ENCODE measurements around the gene ZNF106.

ZNF106 gene

GRCh38 chr15:42499858-42500609 lies 9.1 kb upstream of the ZNF106 start:
- Histone ChIP-seq H3K9me3 (ENCODE audit: control insufficient read depth in 2 of 2, low read length in 2 of 2) (no peaks in the 10 kb centered on the region), H3K9ac (ENCODE audit: low read length in 2 of 2) (no peak overlapping the region), H3K4me3 (ENCODE audit: low read length in 2 of 2) (no peak overlapping the region), H3K4me1 (ENCODE audit: control insufficient read depth, insufficient read depth, low read length) (peaks cover 4% of the 10 kb centered on the region), H3K27ac (ENCODE audit: low read length) (no peak overlapping the region), H3K27me3 (ENCODE audit: control insufficient read depth in 1 of 2, insufficient read depth in 2 of 2, low read length in 2 of 2) (no peaks in the 10 kb centered on the region), H3K36me3 (ENCODE audit: control insufficient read depth in 2 of 2, insufficient read depth in 2 of 2, low read length in 2 of 2) (no peaks in the 10 kb centered on the region)

- Histone ChIP-seq H3K9me3 (ENCODE audit: control insufficient read depth in 2 of 2, low read length in 2 of 2) (no peaks in the 10 kb centered on the region), H3K4me1 (ENCODE audit: control insufficient read depth, insufficient read depth, low read length) (peaks cover 7% of the 10 kb centered on the region), H3K9ac (ENCODE audit: low read length in 2 of 2) (no peak overlapping the region), H3K27me3 (ENCODE audit: control insufficient read depth in 1 of 2, insufficient read depth in 2 of 2, low read length in 2 of 2) (no peaks in the 10 kb centered on the region), H3K27ac (ENCODE audit: low read length) (no peak overlapping the region), H3K36me3 (ENCODE audit: control insufficient read depth in 2 of 2, insufficient read depth in 2 of 2, low read length in 2 of 2) (no peaks in the 10 kb centered on the region), H3K4me3 (ENCODE audit: low read length in 2 of 2) (no peak overlapping the region)
These were observed 7.5 kb upstream of the ZNF106 start for GRCh38 chr15:42498212-42499068.

- H3K4me1 ChIP-seq (ENCODE audit: control insufficient read depth, insufficient read depth, low read length), result peaks cover 15% of the 10 kb centered on the region
- H3K27me3 ChIP-seq (ENCODE audit: control insufficient read depth in 1 of 2, insufficient read depth in 2 of 2, low read length in 2 of 2), result no peaks in the 10 kb centered on the region
These were observed 4.6 kb upstream of the ZNF106 start, which contains the start of gene SNAP23 for GRCh38 chr15:42495361-42496212. TSS of gene SNAP23 (plus strand) at chr15:42495634. CDS start at chr15:42511847, 16,213 bp downstream.

GRCh38 chr15:42494998-42495360 lies 4.0 kb upstream of the ZNF106 start:
- Histone ChIP-seq H3K4me3 (ENCODE audit: low read length in 2 of 2) (peak overlapping the region; percentile 94 to 96), H3K9ac (ENCODE audit: low read length in 2 of 2) (peak overlapping the region; percentile 84 to 92)

More at GRCh38 chr15:42495361-42496212, 4.6 kb upstream of the ZNF106 start, which contains the start of gene SNAP23:
- Histone ChIP-seq H3K4me3 (ENCODE audit: low read length in 2 of 2) (peak within 1 kb of the TSS; percentile 94 to 96), H3K36me3 (ENCODE audit: control insufficient read depth in 2 of 2, insufficient read depth in 2 of 2, low read length in 2 of 2) (no peaks in the 10 kb centered on the region), H3K27ac (ENCODE audit: low read length) (peak within 1 kb of the TSS; percentile 64), H3K9me3 (ENCODE audit: control insufficient read depth in 2 of 2, low read length in 2 of 2) (no peaks in the 10 kb centered on the region), H3K9ac (ENCODE audit: low read length in 2 of 2) (peak within 1 kb of the TSS; percentile 92 to 96)

GRCh38 chr15:42493679-42494078 lies 2.7 kb upstream of the ZNF106 start:
- Histone ChIP-seq H3K4me1 (ENCODE audit: control insufficient read depth, insufficient read depth, low read length) (peaks cover 15% of the 10 kb centered on the region), H3K27ac (ENCODE audit: low read length) (no peak overlapping the region), H3K9ac (ENCODE audit: low read length in 2 of 2) (no peak overlapping the region)

More at GRCh38 chr15:42494998-42495360, 4.0 kb upstream of the ZNF106 start:
- no peaks in the 10 kb centered on the region for H3K9me3 ChIP-seq (ENCODE audit: control insufficient read depth in 2 of 2, low read length in 2 of 2)
- H3K27ac ChIP-seq (ENCODE audit: low read length), result peak overlapping the region; percentile 64
- no peaks in the 10 kb centered on the region for H3K36me3 ChIP-seq (ENCODE audit: control insufficient read depth in 2 of 2, insufficient read depth in 2 of 2, low read length in 2 of 2)
- H3K27me3 ChIP-seq (ENCODE audit: control insufficient read depth in 1 of 2, insufficient read depth in 2 of 2, low read length in 2 of 2), result no peaks in the 10 kb centered on the region
- H3K4me1 ChIP-seq (ENCODE audit: control insufficient read depth, insufficient read depth, low read length), result peaks cover 15% of the 10 kb centered on the region

GRCh38 chr15:42491539-42492225 lies 741 bp upstream of the ZNF106 start:
- Histone ChIP-seq H3K4me3 (ENCODE audit: low read length in 2 of 2) (peak overlapping the region; percentile 72 to 98), H3K27me3 (ENCODE audit: control insufficient read depth in 1 of 2, insufficient read depth in 2 of 2, low read length in 2 of 2) (no peaks in the 10 kb centered on the region), H3K9ac (ENCODE audit: low read length in 2 of 2) (peak overlapping the region; percentile 80 to 99), H3K27ac (ENCODE audit: low read length) (peak overlapping the region; percentile 96), H3K36me3 (ENCODE audit: control insufficient read depth in 2 of 2, insufficient read depth in 2 of 2, low read length in 2 of 2) (no peaks in the 10 kb centered on the region), H3K4me1 (ENCODE audit: control insufficient read depth, insufficient read depth, low read length) (peaks cover 10% of the 10 kb centered on the region), H3K9me3 (ENCODE audit: control insufficient read depth in 2 of 2, low read length in 2 of 2) (no peaks in the 10 kb centered on the region)

More at GRCh38 chr15:42493679-42494078, 2.7 kb upstream of the ZNF106 start:
- no peaks in the 10 kb centered on the region for H3K9me3 ChIP-seq (ENCODE audit: control insufficient read depth in 2 of 2, low read length in 2 of 2)
- no peak overlapping the region for H3K4me3 ChIP-seq (ENCODE audit: low read length in 2 of 2)
- H3K27me3 ChIP-seq (ENCODE audit: control insufficient read depth in 1 of 2, insufficient read depth in 2 of 2, low read length in 2 of 2), result no peaks in the 10 kb centered on the region
- no peaks in the 10 kb centered on the region for H3K36me3 ChIP-seq (ENCODE audit: control insufficient read depth in 2 of 2, insufficient read depth in 2 of 2, low read length in 2 of 2)

- no peaks in the 10 kb centered on the region for H3K9me3 ChIP-seq (ENCODE audit: control insufficient read depth in 2 of 2, low read length in 2 of 2)
- peaks cover 10% of the 10 kb centered on the region for H3K4me1 ChIP-seq (ENCODE audit: control insufficient read depth, insufficient read depth, low read length)
- no peaks in the 10 kb centered on the region for H3K27me3 ChIP-seq (ENCODE audit: control insufficient read depth in 1 of 2, insufficient read depth in 2 of 2, low read length in 2 of 2)
- H3K9ac ChIP-seq (ENCODE audit: low read length in 2 of 2), result peak overlapping the region; percentile 80 to 99
- peaks cover 0 to 2% of the 10 kb centered on the region in 2 donors for H3K36me3 ChIP-seq (ENCODE audit: control insufficient read depth in 2 of 2, insufficient read depth in 2 of 2, low read length in 2 of 2)
- peak overlapping the region; percentile 96 for H3K27ac ChIP-seq (ENCODE audit: low read length)
- peak overlapping the region; percentile 72 to 98 for H3K4me3 ChIP-seq (ENCODE audit: low read length in 2 of 2)
These were observed 660 bp downstream of the ZNF106 start for GRCh38 chr15:42490291-42490670.

- Histone ChIP-seq H3K27me3 (ENCODE audit: control insufficient read depth in 1 of 2, insufficient read depth in 2 of 2, low read length in 2 of 2) (no peaks in the 10 kb centered on the region), H3K9ac (ENCODE audit: low read length in 2 of 2) (no peak overlapping the region), H3K4me3 (ENCODE audit: low read length in 2 of 2) (no peak overlapping the region), H3K27ac (ENCODE audit: low read length) (no peak overlapping the region), H3K4me1 (ENCODE audit: control insufficient read depth, insufficient read depth, low read length) (no peaks in the 10 kb centered on the region), H3K9me3 (ENCODE audit: control insufficient read depth in 2 of 2, low read length in 2 of 2) (no peaks in the 10 kb centered on the region), H3K36me3 (ENCODE audit: control insufficient read depth in 2 of 2, insufficient read depth in 2 of 2, low read length in 2 of 2) (peaks cover 0 to 2% of the 10 kb centered on the region in 2 donors)
These were observed 7.3 kb downstream of the ZNF106 start for GRCh38 chr15:42483677-42484076.

GRCh38 chr15:42482701-42483100 lies 8.2 kb downstream of the ZNF106 start:
- Histone ChIP-seq H3K27me3 (ENCODE audit: control insufficient read depth in 1 of 2, insufficient read depth in 2 of 2, low read length in 2 of 2) (no peaks in the 10 kb centered on the region), H3K4me3 (ENCODE audit: low read length in 2 of 2) (no peak overlapping the region), H3K27ac (ENCODE audit: low read length) (no peak overlapping the region), H3K9ac (ENCODE audit: low read length in 2 of 2) (no peak overlapping the region), H3K36me3 (ENCODE audit: control insufficient read depth in 2 of 2, insufficient read depth in 2 of 2, low read length in 2 of 2) (peaks cover 0 to 2% of the 10 kb centered on the region in 2 donors), H3K4me1 (ENCODE audit: control insufficient read depth, insufficient read depth, low read length) (no peaks in the 10 kb centered on the region), H3K9me3 (ENCODE audit: control insufficient read depth in 2 of 2, low read length in 2 of 2) (no peaks in the 10 kb centered on the region)

- Histone ChIP-seq H3K4me3 (ENCODE audit: low read length in 2 of 2) (no peak overlapping the region), H3K27me3 (ENCODE audit: control insufficient read depth in 1 of 2, insufficient read depth in 2 of 2, low read length in 2 of 2) (no peaks in the 10 kb centered on the region), H3K36me3 (ENCODE audit: control insufficient read depth in 2 of 2, insufficient read depth in 2 of 2, low read length in 2 of 2) (no peaks in the 10 kb centered on the region), H3K27ac (ENCODE audit: low read length) (no peak overlapping the region), H3K9ac (ENCODE audit: low read length in 2 of 2) (peak overlapping the region in 1 of 2 donors; percentile 6), H3K9me3 (ENCODE audit: control insufficient read depth in 2 of 2, low read length in 2 of 2) (no peaks in the 10 kb centered on the region), H3K4me1 (ENCODE audit: control insufficient read depth, insufficient read depth, low read length) (no peaks in the 10 kb centered on the region)
These were observed 16.1 kb downstream of the ZNF106 start for GRCh38 chr15:42474827-42475226.

Data from stomach smooth muscle (tissue), 2 donors.